ENCODE measurements around the gene PHLPP1.

DNA sequence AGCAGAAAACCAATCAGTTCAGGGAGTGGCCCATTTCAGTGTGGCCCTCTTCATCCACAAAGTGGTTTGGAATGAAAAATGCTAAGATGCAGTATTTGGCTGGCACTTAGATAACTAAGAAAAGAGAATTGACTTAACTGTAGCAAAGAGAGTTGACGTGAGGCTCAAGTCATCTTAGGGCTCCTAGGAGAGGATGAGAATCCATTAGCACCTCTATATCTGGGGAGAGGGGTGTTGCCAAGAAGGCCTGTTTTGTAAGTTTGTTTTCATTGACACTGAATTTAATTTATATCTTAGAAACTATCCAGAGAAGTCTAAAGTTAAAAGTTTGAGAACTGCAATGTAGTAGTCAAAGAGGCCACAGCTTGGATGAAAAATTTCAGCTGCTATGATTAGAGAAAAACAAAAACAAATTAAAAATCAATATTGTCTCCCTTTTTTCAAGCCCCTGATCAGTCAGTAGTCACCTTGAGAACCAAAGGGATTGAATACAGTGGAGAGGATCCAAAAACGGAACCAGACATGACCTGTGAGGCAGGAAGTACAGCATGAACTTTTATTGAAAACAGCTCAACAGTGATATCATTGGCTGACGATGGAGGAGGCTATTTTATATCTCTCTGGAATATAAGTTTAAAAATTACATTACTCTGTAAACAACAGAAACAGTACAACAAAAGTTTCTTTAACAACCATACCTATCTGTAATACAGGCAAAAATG is 52.7 kb downstream of the PHLPP1 start:
- TF ChIP-seq CTCF (IDR thresholded peaks at IDR 0.05) (no peak), POLR2A (IDR thresholded peaks at IDR 0.05) (no peak), POLR2AphosphoS5 (IDR thresholded peaks at IDR 0.05) (no peak)
